H1 (cell line): ENCODE results near the gene NCOA1.
"Not testable (repeated sequence)": the region's sequence is repeated elsewhere in the genome, so short reads cannot be mapped to it uniquely, and the experiment has no call there.

Source experiments
- CTCF ChIP-seq, 3 experiments: IDR thresholded peaks; 1 replicate in 2 of 3; 2 replicates in 1 of 3; pipeline versions ENCODE4 v1.5.1 to v1.6.1; 2011; ENCODE audit warnings: low read length in 3 of 3, mild to moderate bottlenecking in 3 of 3, inconsistent platforms in 2 of 3, low read depth in 1 of 3, moderate library complexity in 1 of 3; ENCODE audit not compliant: insufficient read depth in 1 of 3; ENCODE audit errors: control extremely low read depth in 1 of 3
- RAD21 ChIP-seq, 2 experiments: IDR thresholded peaks in 1 of 2; conservative IDR thresholded peaks in 1 of 2; 2 replicates each; pipeline ENCODE4 v1.6.1; 2011; ENCODE audit warnings: low read depth in 2 of 2, low read length in 2 of 2, improper control_type of control experiment in 1 of 2, inconsistent platforms in 1 of 2, mild to moderate bottlenecking in 1 of 2, moderate library complexity in 1 of 2
- ZNF274 ChIP-seq: IDR thresholded peaks from 2 replicates; pipeline ENCODE4 v1.7.0; 2012; ENCODE audit warnings: low read length, borderline replicate concordance; ENCODE audit errors: extremely low read depth

GRCh38 chr2:24581971-24582370, 90.9 kb downstream of the NCOA1 start:
- TF ChIP-seq CTCF (IDR thresholded peaks at IDR 0.05; ENCODE audit: control extremely low read depth in 1 of 3, insufficient read depth in 1 of 3, low read depth in 1 of 3, low read length in 3 of 3); ZNF274; RAD21 (IDR thresholded peaks at IDR 0.05 in 1 of 2, conservative IDR thresholded peaks at IDR 0.05 in 1 of 2; ENCODE audit: low read depth in 2 of 2, low read length in 2 of 2): not testable (repeated sequence)
